Measurements from ENCODE around the gene CCSER1.
"Not testable (repeated sequence)": the region's sequence is repeated elsewhere in the genome, so short reads cannot be mapped to it uniquely, and the experiment has no call there.

CCSER1 gene

DNA sequence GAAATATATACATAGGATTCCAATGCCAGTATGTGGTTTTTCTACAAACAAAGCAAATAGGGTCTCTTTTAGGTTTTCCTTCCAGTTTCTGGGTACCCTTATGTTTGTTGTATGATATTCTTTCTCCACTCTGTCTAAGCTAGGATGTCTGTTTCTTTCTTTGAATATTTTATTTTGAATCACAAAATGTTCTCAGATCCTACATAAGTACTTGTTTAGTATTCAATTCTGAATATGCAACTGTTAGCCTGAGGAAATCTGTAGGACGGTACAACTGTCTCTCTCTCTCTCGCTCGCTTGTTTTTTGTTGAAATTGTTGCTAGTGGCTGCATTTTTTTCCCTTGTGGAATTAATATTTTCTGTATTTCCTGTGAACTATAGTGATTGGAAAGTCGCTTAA is 163.2 kb downstream of the CCSER1 start:
- DNase-seq (ENCODE audit: low read depth in 2 of 3, low spot score in 2 of 3) = no peak

DNA sequence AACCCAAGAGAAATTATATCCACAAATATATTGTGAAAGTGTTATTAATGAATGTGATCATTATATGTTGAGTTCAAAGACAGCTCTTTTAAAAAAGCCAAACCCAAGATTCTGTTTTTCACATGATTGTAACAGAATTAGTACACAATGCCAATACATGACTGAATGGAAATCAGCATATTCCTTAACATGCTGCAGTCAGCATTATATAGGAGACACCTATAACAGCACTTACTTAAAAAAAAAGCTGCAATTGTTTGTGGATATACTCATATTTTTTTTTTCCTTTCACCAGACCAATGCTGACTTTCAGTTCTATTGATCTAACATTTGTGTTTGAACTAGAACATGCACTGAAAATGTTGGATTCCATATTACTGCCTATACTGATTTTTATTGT is 165.2 kb downstream of the CCSER1 start:
- DNase-seq (ENCODE audit: low read depth in 2 of 3, low spot score in 2 of 3) = no peak

DNA sequence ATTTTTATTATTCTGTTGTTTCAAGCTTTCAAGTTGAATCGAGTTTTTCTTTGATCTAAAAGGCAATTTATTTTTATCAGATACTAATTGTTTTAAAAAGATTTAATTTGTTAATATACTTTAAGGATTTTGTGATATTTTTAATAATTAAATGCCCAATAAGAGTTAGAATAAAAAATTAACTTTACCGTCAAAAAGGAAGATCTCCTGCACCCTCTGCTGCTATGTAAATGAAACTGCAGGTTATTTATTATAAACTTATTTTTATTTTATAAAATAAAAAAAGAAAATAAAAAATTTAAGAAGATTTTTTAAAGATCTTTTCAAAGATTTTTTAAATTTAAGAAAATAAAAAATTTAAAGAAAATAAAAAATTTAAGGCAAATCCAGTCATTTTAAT is 166.1 kb downstream of the CCSER1 start:
- no peak for DNase-seq (ENCODE audit: low read depth in 2 of 3, low spot score in 2 of 3)

DNA sequence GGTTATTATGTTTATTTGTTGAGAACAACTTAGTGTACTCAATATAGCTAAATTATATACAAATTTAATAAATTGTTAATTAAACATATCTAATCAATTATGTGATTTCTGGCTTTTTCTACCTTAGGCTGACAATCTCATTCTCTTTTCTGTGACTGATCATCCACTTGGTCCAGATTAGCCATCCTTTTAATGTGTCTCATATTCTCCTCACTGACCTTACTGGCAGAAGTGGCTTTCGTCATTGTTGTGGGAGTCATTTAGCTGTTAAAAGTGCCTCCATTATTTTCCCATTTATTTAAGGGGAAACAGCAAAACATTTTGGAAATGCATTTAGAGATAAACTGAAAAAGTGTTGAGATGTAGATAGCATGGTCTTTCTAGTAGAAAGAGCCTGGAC is 172.2 kb downstream of the CCSER1 start:
- no peak for DNase-seq (ENCODE audit: low read depth in 2 of 3, low spot score in 2 of 3)

DNA sequence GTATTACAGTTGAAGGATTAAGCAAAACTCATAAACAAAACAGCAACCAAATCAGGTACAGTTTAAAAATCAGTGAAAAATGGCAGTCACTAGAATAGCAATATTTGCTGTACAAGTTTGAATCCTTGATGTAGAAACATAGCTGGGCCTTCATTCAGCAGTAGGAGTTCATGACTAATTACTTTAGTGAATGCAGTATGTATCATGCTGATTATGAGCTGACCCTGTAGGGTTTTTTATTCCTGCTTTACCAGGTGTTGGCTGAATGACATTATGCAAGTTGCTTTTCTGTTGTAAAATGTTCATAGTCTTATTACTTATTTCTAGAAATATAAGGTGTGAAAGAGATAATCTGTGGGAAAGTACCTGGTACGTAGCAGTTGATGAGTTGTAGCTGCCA is 179.6 kb downstream of the CCSER1 start:
- no peak for DNase-seq (ENCODE audit: low read depth in 2 of 3, low spot score in 2 of 3)

DNA sequence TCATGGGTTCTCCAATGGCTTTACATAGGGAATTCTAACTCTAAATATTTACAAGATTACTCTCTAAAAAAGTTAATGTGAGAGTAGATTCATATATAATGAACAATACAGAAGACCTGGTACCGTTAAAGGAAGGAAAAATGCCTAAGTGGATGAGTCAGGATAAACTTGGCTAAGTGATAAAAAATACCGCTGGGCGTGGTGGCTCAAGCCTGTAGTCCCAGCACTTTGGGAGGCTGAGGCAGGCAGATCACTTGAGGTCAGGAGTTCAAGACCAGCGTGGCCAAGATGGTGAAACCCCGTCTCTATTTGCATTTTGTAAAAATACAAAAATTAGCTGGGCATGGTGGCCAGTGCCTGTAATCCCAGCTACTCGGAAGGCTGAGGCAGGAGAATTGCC is 189.9 kb downstream of the CCSER1 start:
- not testable (repeated sequence) for DNase-seq (ENCODE audit: low read depth in 2 of 3, low spot score in 2 of 3)

DNA sequence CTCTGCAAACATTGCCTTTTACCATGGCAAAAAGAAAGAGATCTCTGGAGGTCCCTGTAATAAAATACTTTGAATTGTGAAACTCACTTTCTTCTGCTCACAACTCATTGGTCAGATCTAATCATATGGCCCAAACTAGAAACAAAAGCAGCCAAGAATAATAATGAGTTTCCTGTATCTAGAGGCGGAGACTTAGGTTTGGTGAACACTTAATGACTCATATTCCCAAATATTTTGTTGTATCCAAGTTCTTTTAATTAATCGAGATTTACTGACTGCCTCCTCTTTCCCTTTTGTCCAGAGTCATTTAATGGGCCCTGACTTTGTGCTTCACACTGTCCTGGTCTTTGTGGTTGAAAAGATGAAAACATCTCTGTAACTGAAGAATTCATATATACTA is 190.6 kb downstream of the CCSER1 start:
- DNase-seq (ENCODE audit: low read depth in 2 of 3, low spot score in 2 of 3) = no peak

DNA sequence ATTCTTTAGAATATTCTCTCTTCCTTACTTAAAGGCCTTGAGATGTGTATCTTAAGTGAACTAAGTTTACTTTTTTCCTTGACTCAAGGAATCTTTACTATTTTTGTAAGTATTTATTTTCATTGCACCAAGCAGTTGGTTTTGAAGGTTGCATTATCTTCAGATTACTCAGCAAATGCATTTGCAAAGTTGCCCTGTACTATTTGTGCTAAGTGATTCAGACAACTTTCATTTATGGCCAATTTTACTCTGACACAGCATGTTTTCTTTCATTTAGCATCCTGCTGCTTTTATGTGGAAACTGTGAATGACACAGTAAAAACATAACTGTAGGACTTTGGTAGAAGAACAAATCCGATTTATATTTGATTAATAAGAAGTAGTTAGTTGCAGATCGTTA is 191.0 kb downstream of the CCSER1 start:
- DNase-seq (ENCODE audit: low read depth in 2 of 3, low spot score in 2 of 3) = no peak

DNA sequence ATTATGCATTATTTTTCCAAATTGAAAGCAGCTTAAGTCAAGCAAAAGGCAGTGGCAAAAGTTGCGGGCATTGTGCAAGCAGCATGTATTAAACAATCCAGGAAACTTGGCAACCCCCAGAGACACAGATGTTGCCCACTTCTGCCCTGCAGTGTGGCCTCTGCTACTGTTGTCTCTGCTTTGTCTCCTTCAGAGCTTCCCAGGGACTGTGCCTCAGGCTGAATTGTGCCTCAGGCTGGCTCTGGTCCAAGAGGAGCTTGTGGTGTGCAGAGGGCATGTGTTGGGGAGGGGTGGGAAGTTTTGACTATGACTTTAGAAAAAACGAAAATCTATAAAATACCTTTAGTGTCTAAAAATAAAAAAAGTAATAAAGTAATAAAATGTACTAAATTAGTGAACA is 201.4 kb downstream of the CCSER1 start:
- no peak for DNase-seq (ENCODE audit: low read depth in 2 of 3, low spot score in 2 of 3)

DNA sequence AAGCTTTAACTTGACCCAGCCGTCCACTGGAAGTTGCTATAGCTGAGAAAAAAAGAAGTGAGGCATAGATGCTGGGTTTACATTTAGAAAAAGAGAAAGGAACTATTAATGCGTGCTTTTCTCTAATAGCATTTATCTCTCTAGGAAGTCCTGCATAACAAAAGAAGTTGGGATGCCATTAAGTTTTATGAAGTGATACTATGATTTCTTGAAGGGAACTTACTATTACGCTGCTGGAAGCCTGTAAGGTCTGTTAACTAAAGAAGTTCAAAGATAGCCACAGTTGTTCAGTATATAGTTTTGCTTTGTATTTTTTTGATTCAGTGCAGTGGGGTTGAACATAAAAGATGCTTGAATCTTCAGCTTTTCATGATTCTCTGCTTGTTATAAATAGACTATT is 203.4 kb downstream of the CCSER1 start:
- DNase-seq (ENCODE audit: low read depth in 2 of 3, low spot score in 2 of 3) = no peak

DNA sequence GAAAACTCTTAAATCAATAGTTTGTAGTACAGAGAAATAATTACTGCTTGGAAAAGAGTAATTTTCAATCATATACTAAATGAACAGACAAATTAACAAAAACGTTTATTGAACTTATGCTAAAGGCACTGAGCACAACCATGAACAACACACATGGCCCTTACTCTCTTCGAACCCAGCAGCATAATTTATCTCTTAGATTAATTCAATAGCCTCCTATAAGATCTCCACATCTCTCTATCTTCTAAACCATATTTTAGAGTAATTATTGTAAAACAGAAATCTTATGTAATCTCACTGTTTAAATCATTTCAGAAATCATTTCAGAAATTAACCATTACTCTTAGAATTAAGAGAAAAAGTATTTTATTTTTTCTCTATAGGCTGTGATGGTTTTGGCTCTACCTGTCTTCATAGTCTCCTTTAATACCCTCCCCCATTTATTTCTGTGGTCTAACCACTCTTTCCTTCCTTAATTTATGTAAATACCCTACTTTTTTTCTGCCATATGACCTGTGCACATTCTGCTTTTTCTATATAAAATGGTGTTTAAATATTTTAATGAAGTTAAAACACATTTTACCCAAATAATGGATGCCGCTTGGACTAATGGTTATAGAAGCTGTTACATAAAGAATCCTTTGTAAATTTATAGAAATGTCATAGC is 218.5 kb downstream of the CCSER1 start:
- no peak for DNase-seq (ENCODE audit: low read depth in 2 of 3, low spot score in 2 of 3)

DNA sequence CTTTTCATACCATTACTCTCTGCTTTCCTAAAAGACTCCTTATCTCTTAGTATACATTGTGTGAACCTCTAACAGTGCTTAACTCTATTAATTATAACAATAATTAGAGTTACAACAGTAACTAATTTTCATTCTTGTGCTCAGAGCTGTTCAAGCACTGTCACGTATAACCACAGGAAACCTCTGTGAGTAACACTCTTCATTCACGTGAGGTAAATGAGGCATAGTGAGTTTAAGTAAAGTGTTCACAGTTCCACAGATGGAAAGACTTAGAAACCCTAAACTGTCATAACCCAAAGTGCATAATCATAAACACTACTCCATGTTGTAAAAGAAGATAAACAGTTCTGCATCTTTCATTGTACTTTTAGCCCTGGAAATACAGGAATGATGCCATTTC is 222.4 kb downstream of the CCSER1 start:
- no peak for DNase-seq (ENCODE audit: low read depth in 2 of 3, low spot score in 2 of 3)

DNA sequence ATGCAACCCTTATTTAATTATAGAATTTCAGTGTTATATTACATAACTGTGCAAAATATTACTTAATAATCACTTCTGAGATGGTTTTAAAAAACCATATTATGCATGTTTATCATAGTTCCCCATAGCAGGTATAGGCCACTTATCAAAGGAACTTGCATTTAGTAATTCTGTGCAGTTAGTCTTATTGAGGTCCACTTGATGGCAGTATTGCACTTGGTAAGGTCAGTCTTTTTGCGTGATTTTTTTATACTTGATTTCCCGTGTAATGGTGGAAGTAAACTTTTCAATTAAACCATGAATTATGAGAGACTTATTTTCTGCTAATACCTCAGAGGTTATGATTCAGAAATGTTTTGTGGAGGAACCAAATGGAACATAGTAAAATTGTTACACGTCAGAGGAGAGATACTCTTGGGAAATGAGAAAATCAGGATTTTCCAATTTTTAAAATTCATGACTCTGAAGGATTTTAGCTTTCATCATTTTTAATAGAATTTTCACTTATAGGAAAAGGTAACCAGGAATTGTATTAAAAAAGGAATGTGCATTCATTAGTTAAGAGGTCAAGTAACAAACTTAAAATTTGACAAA is 230.0 kb downstream of the CCSER1 start:
- no peak for DNase-seq (ENCODE audit: low read depth in 2 of 3, low spot score in 2 of 3)

DNA sequence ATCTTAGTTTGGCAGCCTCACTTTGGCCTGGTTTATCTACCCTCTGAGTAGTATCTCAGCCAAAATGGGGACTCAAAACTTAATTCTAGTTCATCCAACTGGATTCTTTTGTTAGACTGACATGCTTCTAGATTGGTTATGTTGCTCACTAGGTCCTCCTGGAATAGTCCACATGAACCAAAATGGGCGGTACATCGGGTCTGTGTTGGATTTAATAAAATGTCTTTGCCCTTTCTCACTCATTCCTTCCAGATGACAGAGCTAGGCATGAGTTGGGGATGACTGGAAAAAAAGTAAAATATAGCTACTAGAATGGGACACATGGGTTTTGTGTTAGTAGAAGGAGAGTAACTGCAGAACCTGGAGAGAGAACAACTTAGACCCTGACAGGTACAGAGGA is 247.9 kb downstream of the CCSER1 start:
- DNase-seq (ENCODE audit: low read depth in 2 of 3, low spot score in 2 of 3) = no peak

DNA sequence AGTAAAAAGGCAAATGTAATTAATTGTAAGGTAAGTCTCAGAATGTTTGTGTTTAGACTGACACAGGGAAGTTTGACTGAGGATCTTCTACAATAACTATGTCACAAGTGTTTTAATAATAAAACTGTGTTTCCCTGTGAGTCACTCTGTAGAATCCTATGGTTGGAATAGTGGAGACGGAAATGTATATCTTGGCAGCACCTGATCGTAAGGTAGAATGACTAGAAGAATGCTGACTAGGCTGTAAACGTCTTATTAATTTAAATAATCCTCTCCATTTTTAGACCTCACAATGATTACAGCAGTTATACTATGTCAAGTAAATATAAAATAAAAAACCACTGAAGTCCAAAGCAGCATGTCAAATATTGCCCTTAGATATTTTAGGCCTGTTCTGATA is 266.0 kb downstream of the CCSER1 start:
- no peak for DNase-seq (ENCODE audit: low read depth in 2 of 3, low spot score in 2 of 3)

DNA sequence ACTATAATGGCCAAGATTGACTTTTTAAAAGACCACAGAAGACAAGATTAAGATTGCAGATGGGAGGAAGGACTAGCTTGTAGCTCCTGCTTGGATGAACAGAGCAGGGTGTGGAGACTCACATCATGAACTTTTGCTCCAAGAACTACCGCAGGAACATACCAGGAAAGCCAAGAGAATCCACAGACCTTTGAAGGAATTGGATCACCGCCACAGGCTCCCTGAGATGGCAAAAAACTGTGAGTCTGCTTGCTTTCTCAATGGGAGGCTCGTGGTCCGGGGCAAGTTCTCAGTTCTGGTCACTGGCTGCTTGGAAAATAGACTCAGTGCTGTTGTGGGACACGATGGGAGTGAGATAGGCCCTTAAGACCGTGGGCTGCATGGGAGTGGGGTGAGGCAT is 276.6 kb downstream of the CCSER1 start:
- DNase-seq (ENCODE audit: low read depth in 2 of 3, low spot score in 2 of 3) = no peak

DNA sequence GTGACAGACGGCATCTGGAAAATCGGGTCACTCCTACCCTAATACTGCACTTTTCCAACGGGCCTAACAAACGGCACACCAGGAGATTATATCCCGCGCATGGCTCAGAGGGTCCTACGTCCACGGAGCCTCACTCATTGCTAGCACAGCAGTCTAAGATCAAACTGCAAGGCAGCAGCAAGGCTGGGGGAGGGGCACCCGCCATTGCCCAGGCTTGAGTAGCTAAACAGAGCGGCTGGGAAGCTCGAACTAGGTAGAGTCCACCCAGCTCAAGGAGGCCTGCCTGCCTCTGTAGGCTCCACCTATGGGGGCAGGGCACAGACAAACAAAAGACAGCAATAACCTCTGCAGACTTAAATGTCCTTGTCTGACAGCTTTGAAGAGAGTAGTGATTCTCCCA is 280.7 kb downstream of the CCSER1 start:
- DNase-seq (ENCODE audit: low read depth in 2 of 3, low spot score in 2 of 3) = not testable (repeated sequence)

DNA sequence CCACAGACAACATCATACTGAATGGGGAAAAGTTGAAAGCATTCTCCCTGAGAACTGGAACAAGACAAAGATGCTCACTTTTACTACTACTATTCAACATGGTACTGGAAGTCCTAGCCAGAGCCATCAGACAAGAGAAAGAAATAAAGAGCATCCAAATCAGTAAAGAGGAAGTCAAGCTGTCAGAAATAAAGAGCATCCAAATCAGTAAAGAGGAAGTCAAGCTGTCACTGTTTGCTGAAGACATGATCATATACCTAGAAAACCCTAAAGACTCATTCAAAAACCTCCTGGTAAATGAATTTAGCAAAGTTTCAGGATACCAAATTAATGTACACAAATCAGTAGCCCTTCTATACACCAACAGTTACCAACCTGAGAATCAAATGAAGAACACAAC is 285.6 kb downstream of the CCSER1 start:
- not testable (repeated sequence) for DNase-seq (ENCODE audit: low read depth in 2 of 3, low spot score in 2 of 3)

DNA sequence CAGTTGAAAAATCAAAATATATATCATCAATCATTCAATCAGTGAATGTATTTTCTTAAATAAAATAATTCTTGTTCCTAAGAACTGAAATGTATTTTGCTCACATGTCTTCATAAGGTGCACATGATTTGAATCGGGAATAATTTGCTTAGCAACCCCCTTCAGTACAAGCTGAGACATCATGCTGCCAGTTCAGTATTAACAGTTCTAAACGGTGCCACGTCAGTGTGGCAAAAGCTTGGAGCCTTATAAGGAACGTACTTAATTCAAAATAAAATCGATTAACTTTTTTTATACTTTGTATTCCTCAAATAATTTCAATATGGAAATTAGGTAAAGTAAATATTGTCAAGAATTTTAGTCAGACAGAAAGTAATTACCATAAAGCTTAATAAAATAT is 287.9 kb downstream of the CCSER1 start:
- DNase-seq (ENCODE audit: low read depth in 2 of 3, low spot score in 2 of 3) = no peak

DNA sequence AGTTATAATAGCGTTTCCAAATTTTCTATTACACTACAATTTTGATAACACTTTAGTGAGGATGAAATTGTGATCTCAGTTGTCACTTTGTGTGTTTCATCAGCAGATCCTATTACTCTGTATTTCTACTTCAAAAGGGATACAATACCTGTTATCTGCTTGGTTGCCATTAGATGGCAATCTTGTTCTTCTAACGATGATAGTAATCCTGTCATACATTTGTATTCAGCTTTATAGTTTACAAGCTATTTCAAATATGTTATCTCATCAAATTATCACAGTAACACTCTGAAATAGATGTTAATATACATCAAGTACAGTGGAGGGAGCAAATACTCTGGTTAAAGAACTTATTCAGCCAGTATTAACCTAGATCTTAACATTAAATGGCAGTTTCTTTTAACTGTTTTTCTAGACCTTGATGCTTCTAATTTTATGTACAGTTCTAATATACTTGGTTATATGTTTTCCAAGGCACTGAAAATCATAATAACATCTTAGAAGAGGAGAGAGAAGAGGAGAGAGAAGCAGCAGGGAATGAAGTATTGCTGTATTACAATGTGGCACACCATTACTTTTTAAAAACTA is 292.0 kb downstream of the CCSER1 start:
- no peak for DNase-seq (ENCODE audit: low read depth in 2 of 3, low spot score in 2 of 3)

DNA sequence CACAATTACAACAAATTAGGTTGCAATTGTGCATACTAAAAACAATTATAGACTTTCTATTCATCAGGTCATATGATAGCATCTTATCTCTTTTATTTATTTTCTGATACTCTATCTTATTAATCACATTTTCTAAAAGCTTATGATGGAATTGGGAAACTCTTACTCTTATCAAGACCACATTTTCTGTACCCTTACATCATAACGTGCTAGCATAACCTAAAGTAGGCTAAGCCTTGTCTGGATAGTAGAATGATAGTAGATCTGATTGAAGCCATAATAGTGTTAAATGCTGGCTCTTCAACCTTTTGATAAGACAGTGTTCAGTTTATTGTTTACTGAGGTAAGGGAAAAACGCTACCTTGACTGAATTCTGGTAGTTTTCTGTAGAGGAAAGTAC is 294.0 kb downstream of the CCSER1 start:
- no peak for DNase-seq (ENCODE audit: low read depth in 2 of 3, low spot score in 2 of 3)

DNA sequence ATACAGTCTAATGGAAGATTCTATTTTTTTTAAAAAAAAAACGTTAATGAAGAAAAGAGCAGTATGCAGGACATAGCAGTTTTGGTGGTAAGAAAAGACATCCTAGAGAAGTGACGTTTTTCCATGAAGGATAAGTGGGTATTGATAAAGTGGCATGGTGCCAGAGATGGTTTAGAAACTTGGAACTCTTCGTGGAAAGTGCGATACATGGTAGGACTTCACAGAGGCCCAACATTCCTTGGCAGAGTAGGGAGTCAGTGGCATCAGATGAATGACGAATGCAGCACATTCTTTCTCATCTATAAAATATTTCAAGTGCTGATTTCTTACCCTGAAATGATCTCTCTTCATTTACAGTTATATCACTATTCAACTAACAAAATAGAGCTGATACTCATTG is 298.7 kb downstream of the CCSER1 start:
- no peak for DNase-seq (ENCODE audit: low read depth in 2 of 3, low spot score in 2 of 3)

DNA sequence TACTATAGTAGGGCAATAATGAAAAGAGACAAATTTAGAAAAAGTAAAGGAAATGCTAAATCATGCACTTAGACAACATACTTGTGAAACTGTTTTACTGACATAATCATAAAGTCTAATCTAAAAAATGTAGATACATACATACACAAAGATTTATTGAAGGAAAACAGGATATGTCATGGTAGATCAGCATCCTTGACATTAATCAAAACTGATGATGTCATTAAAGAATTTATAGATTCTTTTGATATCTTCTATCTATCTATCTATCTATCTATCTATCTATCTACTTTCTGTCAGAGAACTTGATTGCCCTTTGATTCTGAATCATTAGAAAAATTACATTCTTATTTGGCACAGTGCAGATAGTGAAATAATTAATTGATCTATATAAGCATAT is 311.3 kb downstream of the CCSER1 start:
- no peak for DNase-seq (ENCODE audit: low read depth in 2 of 3, low spot score in 2 of 3)
